Measurements from ENCODE around the gene MINDY4.
A peak's percentile ranks its signal among the peaks of the same experiment; 100 is the strongest.

The MINDY4 gene

DNA sequence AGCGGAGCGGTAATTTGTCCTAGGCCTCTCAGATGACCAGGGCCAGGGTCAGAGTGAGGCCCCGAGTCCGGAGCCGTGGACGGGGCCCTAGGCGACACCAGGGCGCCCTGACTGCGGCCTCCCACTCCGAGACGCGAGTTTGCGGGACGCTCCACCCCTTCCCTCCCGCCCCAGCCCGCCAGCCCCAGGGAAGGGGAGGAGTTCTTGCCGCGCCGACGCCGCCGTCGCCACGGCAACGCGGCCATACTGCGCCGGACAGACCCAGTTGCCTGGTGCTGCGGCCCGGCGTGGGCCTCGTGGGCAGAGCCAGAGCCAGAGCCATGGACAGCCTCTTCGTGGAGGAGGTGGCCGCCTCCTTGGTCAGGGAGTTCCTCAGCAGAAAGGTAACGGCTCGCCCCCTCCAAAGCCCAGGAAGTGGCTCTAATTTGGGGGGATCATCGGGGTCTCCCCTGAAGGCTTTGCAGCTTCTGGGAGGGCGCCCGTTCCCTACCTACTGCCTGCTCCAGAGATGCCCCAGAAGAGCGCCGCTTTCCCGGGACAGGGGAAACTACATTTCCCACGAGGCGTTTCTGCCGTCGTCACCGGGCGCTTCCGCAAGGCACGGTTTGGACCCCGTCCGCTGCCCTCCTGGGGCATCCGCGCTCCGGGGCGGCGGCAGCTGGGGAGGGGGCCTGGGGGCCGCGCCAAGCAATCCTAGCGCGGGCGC, at the start of gene MINDY4:
Gene MINDY4, plus strand, starts transcription at position 244 of the 706 bp plus-strand sequence. Its CDS starts 77 bp downstream, at position 321.
- Histone ChIP-seq H3K36me3 (no peaks in the 10 kb centered on the region), H3K4me3 (ENCODE audit: low read depth, low read length) (peak within 1 kb of the TSS; percentile 65), H3K27me3 (ENCODE audit: insufficient read depth, low read depth, severe bottlenecking) (no peaks in the 10 kb centered on the region), H3K9me3 (ENCODE audit: severe bottlenecking) (no peaks in the 10 kb centered on the region), H3K27ac (peak within 1 kb of the TSS; percentile 53)
- no peak for TF ChIP-seq CTCF (IDR thresholded peaks at IDR 0.05; ENCODE audit: low read depth, low read length)
- peak; percentile 66 for DNase-seq

DNA sequence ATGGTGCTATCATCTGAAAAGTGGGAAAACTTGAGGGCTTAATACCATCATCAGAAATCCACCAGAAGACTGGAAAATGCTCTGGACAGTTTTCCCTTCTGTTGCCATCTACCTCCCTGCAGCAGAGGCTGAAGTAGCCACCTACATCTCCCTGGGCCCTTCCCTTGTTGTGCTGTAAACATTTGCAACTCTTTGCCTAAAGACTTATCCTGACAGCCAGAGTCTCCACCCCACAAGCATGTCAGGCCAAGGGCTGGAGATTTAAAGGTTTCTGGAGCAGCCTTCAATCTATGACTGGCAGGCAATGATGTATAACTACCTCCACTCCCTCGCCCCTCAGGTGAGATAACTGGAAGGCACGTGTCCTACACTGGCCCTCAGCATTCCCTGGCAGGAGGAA, 49.0 kb upstream of the MINDY4 start:
- Histone ChIP-seq H3K9me3 (ENCODE audit: severe bottlenecking) (peaks cover 24% of the 10 kb centered on the region), H3K36me3 (no peaks in the 10 kb centered on the region), H3K27ac (no peak overlapping the region), H3K27me3 (ENCODE audit: insufficient read depth, low read depth, severe bottlenecking) (no peaks in the 10 kb centered on the region), H3K4me3 (ENCODE audit: low read depth, low read length) (no peak overlapping the region)
- no peak for DNase-seq
- no peak for TF ChIP-seq CTCF (IDR thresholded peaks at IDR 0.05; ENCODE audit: low read depth, low read length)

DNA sequence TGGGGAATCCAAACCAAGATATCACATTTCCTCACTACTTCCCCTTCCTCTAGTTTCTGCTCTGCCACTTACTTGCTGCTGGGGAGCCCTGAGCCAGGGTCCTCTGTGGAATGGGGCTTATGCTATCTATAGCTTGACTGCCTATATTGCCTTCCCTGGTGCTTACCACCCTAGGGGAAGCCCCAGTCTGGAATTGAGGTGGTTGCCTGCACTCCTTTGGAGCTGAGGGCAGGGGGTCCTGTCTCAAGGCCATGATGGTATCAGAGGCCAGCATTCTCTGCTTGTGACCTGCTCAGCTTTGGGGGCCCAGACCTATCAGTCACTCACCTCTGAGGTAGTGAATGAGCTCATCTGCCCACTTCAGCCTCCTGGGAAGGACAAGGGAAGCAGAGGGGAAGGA, 48.5 kb upstream of the MINDY4 start:
- Histone ChIP-seq H3K27ac (no peak overlapping the region), H3K4me3 (ENCODE audit: low read depth, low read length) (no peak overlapping the region), H3K36me3 (no peaks in the 10 kb centered on the region), H3K27me3 (ENCODE audit: insufficient read depth, low read depth, severe bottlenecking) (no peaks in the 10 kb centered on the region), H3K9me3 (ENCODE audit: severe bottlenecking) (peaks cover 24% of the 10 kb centered on the region)
- DNase-seq: no peak
- TF ChIP-seq CTCF (IDR thresholded peaks at IDR 0.05; ENCODE audit: low read depth, low read length): no peak

DNA sequence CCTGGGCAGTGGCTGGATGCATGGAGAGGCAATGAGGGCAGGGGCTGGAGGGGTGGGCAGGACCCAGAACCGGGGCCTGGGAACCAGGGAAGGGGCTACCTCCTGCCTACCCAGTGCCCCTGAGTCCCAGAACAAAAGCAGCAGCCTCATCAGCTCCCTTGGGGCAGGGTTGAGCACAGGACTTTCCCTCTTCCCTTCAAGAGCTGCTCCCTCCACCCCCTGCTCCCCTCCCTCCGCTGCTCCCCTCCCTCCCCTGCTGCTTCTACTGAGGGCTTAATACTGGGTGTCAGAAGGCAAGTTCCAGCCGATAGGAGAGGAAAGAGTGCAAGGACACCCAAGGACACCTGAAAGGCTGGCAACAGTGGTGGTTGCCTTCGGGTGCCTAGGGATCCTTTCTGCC, 47.4 kb upstream of the MINDY4 start:
- H3K27me3 ChIP-seq (ENCODE audit: insufficient read depth, low read depth, severe bottlenecking): no peaks in the 10 kb centered on the region
- no peak overlapping the region for H3K27ac ChIP-seq
- no peak overlapping the region for H3K4me3 ChIP-seq (ENCODE audit: low read depth, low read length)
- no peaks in the 10 kb centered on the region for H3K36me3 ChIP-seq
- DNase-seq: peak; percentile 72
- no peak for TF ChIP-seq CTCF (IDR thresholded peaks at IDR 0.05; ENCODE audit: low read depth, low read length)
- peaks cover 13% of the 10 kb centered on the region for H3K9me3 ChIP-seq (ENCODE audit: severe bottlenecking)

DNA sequence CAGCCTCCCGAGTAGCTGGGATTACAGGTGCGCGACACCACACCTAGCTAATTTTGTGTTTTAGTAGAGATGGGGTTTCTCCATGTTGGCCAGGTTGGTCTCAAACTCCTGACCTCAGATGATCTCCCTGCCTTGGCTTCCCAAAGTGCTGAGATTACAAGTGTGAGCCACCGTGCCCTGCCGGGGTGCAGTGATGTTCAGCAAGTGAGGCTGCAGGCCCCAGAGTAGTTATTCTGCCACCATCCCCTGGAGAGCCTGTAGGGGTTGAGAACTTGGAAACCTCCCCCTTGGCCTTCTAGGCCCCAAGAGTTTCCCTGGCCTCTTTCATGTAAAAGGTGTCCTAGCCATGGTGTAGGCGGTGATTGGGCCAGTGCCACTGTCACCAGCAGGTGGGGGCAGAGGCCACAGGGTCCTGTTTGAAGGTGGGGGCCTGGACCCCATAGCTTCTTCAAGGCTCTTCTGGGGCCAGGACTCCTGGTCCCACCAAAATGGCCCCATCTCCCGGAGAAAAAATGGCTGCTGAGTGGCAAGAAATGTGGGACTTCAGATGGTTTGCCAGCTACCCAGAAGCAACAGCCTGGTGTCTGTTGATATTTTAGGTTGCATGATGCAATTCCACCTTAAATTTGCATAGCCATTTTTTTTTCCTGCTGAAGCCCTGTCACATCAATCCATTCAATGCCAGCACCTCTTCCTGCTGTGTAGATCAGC, 44.8 kb upstream of the MINDY4 start:
- no peak overlapping the region for H3K27ac ChIP-seq
- H3K9me3 ChIP-seq (ENCODE audit: severe bottlenecking): peaks cover 4% of the 10 kb centered on the region
- no peaks in the 10 kb centered on the region for H3K36me3 ChIP-seq
- no peak for DNase-seq
- H3K27me3 ChIP-seq (ENCODE audit: insufficient read depth, low read depth, severe bottlenecking): no peaks in the 10 kb centered on the region
- H3K4me3 ChIP-seq (ENCODE audit: low read depth, low read length): no peak overlapping the region
- TF ChIP-seq CTCF (IDR thresholded peaks at IDR 0.05; ENCODE audit: low read depth, low read length): peak; percentile 20; the same call in 1 of the 2 replicates
